ENCODE measurements around the gene PSMC1.

Gene PSMC1

GRCh38 chr14:90274808-90275457, 18.6 kb downstream of the PSMC1 start:
- H3K4me3 ChIP-seq (ENCODE audit: low read depth, low read length), result no peak overlapping the region
- DNase-seq (ENCODE audit: low read depth), result peak; percentile 49

- no peak for DNase-seq (ENCODE audit: low read depth)
- no peak overlapping the region for H3K4me3 ChIP-seq (ENCODE audit: low read depth, low read length)
These were observed 19.1 kb downstream of the PSMC1 start for GRCh38 chr14:90275458-90275814.

- no peak for DNase-seq (ENCODE audit: low read depth)
These were observed 19.5 kb downstream of the PSMC1 start for GRCh38 chr14:90275820-90276219.

GRCh38 chr14:90276646-90277367, 20.5 kb downstream of the PSMC1 start:
- no peak for DNase-seq (ENCODE audit: low read depth)

More at GRCh38 chr14:90275820-90276219, 19.5 kb downstream of the PSMC1 start:
- H3K4me3 ChIP-seq (ENCODE audit: low read depth, low read length), result no peak overlapping the region

GRCh38 chr14:90277581-90278198, 21.3 kb downstream of the PSMC1 start:
- no peak overlapping the region for H3K4me3 ChIP-seq (ENCODE audit: low read depth, low read length)
- no peak for DNase-seq (ENCODE audit: low read depth)

More at GRCh38 chr14:90276646-90277367, 20.5 kb downstream of the PSMC1 start:
- H3K4me3 ChIP-seq (ENCODE audit: low read depth, low read length), result no peak overlapping the region

GRCh38 chr14:90278199-90279175, 22.1 kb downstream of the PSMC1 start:
- no peak for DNase-seq (ENCODE audit: low read depth)
- H3K4me3 ChIP-seq (ENCODE audit: low read depth, low read length), result no peak overlapping the region

GRCh38 chr14:90280096-90280495, 23.7 kb downstream of the PSMC1 start:
- no peak for DNase-seq (ENCODE audit: low read depth)
- H3K4me3 ChIP-seq (ENCODE audit: low read depth, low read length), result no peak overlapping the region

- no peak for DNase-seq (ENCODE audit: low read depth)
- H3K4me3 ChIP-seq (ENCODE audit: low read depth, low read length), result no peak overlapping the region
These were observed 24.9 kb downstream of the PSMC1 start for GRCh38 chr14:90281261-90281660.

GRCh38 chr14:90281756-90282155, 25.4 kb downstream of the PSMC1 start:
- no peak overlapping the region for H3K4me3 ChIP-seq (ENCODE audit: low read depth, low read length)
- DNase-seq (ENCODE audit: low read depth), result no peak

GRCh38 chr14:90287791-90288190, 31.4 kb downstream of the PSMC1 start:
- no peak overlapping the region for H3K4me3 ChIP-seq (ENCODE audit: low read depth, low read length)
- no peak for DNase-seq (ENCODE audit: low read depth)

- DNase-seq (ENCODE audit: low read depth), result no peak
- H3K4me3 ChIP-seq (ENCODE audit: low read depth, low read length), result no peak overlapping the region
These were observed 32.5 kb downstream of the PSMC1 start for GRCh38 chr14:90288651-90289355.

GRCh38 chr14:90290337-90291011, 34.1 kb downstream of the PSMC1 start:
- no peak overlapping the region for H3K4me3 ChIP-seq (ENCODE audit: low read depth, low read length)

GRCh38 chr14:90291699-90292098, 35.3 kb downstream of the PSMC1 start:
- H3K4me3 ChIP-seq (ENCODE audit: low read depth, low read length), result no peak overlapping the region
- DNase-seq (ENCODE audit: low read depth), result no peak

More at GRCh38 chr14:90290337-90291011, 34.1 kb downstream of the PSMC1 start:
- no peak for DNase-seq (ENCODE audit: low read depth)

GRCh38 chr14:90293766-90294730, 37.7 kb downstream of the PSMC1 start:
- no peak for DNase-seq (ENCODE audit: low read depth)
- no peak overlapping the region for H3K4me3 ChIP-seq (ENCODE audit: low read depth, low read length)

- H3K4me3 ChIP-seq (ENCODE audit: low read depth, low read length), result no peak overlapping the region
- DNase-seq (ENCODE audit: low read depth), result no peak
These were observed 38.5 kb downstream of the PSMC1 start for GRCh38 chr14:90294872-90295271.

- no peak for DNase-seq (ENCODE audit: low read depth)
- H3K4me3 ChIP-seq (ENCODE audit: low read depth, low read length), result no peak overlapping the region
These were observed 39.6 kb downstream of the PSMC1 start for GRCh38 chr14:90295870-90296516.

- DNase-seq (ENCODE audit: low read depth), result no peak
- no peak overlapping the region for H3K4me3 ChIP-seq (ENCODE audit: low read depth, low read length)
These were observed 40.3 kb downstream of the PSMC1 start for GRCh38 chr14:90296641-90297040.
